Measurements from ENCODE around the gene CERS3. TPM values are rescaled to one million over a fixed set of nuclear protein-coding genes. Genes with fewer than 3 reads are reported as not detected.

Gene CERS3
- 0.38 TPM in 1 of 2 replicates, not detected in the other for total RNA-seq
- long read RNA-seq: 0 reads

- DNase-seq (ENCODE audit: low spot score, unreplicated experiment): no peak
- H3K27me3 Mint-ChIP-seq: peaks cover 22% of the 10 kb centered on the region
- no peaks in the 10 kb centered on the region for H3K9me3 Mint-ChIP-seq (ENCODE audit: low read depth)
- no peaks in the 10 kb centered on the region for H3K4me1 Mint-ChIP-seq (ENCODE audit: low read depth)
- no peak within 1 kb of the TSS for H3K27ac Mint-ChIP-seq
- TF ChIP-seq CTCF (IDR thresholded peaks at IDR 0.05; ENCODE audit: unreplicated experiment): no peak
- H3K36me3 Mint-ChIP-seq (ENCODE audit: insufficient read depth): no peaks in the 10 kb centered on the region
- H3K4me3 Mint-ChIP-seq (ENCODE audit: low read depth): no peak within 1 kb of the TSS
Observed at GRCh38 chr15:100528833-100529428, at the start of gene CERS3. TSS of gene CERS3 (minus strand) at chr15:100528950. CDS start at chr15:100501849, 27,101 bp downstream.

GRCh38 chr15:100573526-100573925 is 44.8 kb upstream of the CERS3 start:
- Mint-ChIP-seq H3K4me3 (ENCODE audit: low read depth) (no peak overlapping the region), H3K9me3 (ENCODE audit: low read depth) (no peaks in the 10 kb centered on the region), H3K27ac (no peak overlapping the region), H3K4me1 (ENCODE audit: low read depth) (no peaks in the 10 kb centered on the region), H3K27me3 (no peaks in the 10 kb centered on the region), H3K36me3 (ENCODE audit: insufficient read depth) (peaks cover 14% of the 10 kb centered on the region)
- DNase-seq (ENCODE audit: low spot score, unreplicated experiment): no peak
- TF ChIP-seq CTCF (IDR thresholded peaks at IDR 0.05; ENCODE audit: unreplicated experiment): no peak

- no peak overlapping the region for H3K4me3 Mint-ChIP-seq (ENCODE audit: low read depth)
- no peak for DNase-seq (ENCODE audit: low spot score, unreplicated experiment)
- no peaks in the 10 kb centered on the region for H3K4me1 Mint-ChIP-seq (ENCODE audit: low read depth)
- H3K27me3 Mint-ChIP-seq: no peaks in the 10 kb centered on the region
- H3K9me3 Mint-ChIP-seq (ENCODE audit: low read depth): no peaks in the 10 kb centered on the region
- no peak overlapping the region for H3K27ac Mint-ChIP-seq
- H3K36me3 Mint-ChIP-seq (ENCODE audit: insufficient read depth): peaks cover 12% of the 10 kb centered on the region
- peak; percentile 52 for TF ChIP-seq CTCF (IDR thresholded peaks at IDR 0.05; ENCODE audit: unreplicated experiment)
Observed at GRCh38 chr15:100572362-100572983, 43.7 kb upstream of the CERS3 start.

- Mint-ChIP-seq H3K9me3 (ENCODE audit: low read depth) (no peaks in the 10 kb centered on the region), H3K4me1 (ENCODE audit: low read depth) (no peaks in the 10 kb centered on the region), H3K4me3 (ENCODE audit: low read depth) (no peak overlapping the region), H3K36me3 (ENCODE audit: insufficient read depth) (peaks cover 11% of the 10 kb centered on the region), H3K27me3 (no peaks in the 10 kb centered on the region), H3K27ac (no peak overlapping the region)
- DNase-seq (ENCODE audit: low spot score, unreplicated experiment): no peak
- TF ChIP-seq CTCF (IDR thresholded peaks at IDR 0.05; ENCODE audit: unreplicated experiment): no peak
Observed at GRCh38 chr15:100571592-100572167, 42.9 kb upstream of the CERS3 start.

DNA sequence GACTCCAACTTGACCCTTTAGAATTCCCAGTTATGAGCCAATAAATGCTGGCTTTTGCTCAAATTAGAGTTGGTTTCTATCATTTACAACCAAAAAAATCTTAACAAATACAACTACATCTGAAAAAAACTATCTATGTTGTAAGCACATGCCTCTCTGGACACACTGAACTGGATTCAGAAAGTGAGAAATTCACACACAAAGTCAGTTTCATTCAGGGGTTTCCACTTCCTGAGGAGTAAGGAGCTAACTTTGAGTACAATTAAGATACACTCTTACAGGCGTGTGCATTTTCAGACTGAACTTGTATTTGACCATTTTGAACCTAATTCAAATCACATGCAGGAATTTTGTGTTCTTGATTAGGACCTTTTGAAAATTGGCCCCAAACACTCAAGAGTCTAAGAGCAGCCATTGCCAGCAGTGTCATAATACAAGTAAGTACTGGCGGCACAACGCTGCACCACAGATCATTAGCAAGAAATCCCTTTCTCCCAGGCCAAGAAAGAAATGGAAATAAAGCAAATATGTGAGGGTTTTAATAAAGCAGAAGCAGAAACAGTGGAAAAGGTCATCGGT is 42.1 kb upstream of the CERS3 start:
- Mint-ChIP-seq H3K36me3 (ENCODE audit: insufficient read depth) (peaks cover 8% of the 10 kb centered on the region), H3K4me3 (ENCODE audit: low read depth) (no peak overlapping the region), H3K9me3 (ENCODE audit: low read depth) (no peaks in the 10 kb centered on the region), H3K4me1 (ENCODE audit: low read depth) (no peaks in the 10 kb centered on the region), H3K27me3 (no peaks in the 10 kb centered on the region), H3K27ac (no peak overlapping the region)
- DNase-seq (ENCODE audit: low spot score, unreplicated experiment): no peak
- no peak for TF ChIP-seq CTCF (IDR thresholded peaks at IDR 0.05; ENCODE audit: unreplicated experiment)
